ENCODE measurements around the gene L2HGDH.

L2HGDH gene

DNA sequence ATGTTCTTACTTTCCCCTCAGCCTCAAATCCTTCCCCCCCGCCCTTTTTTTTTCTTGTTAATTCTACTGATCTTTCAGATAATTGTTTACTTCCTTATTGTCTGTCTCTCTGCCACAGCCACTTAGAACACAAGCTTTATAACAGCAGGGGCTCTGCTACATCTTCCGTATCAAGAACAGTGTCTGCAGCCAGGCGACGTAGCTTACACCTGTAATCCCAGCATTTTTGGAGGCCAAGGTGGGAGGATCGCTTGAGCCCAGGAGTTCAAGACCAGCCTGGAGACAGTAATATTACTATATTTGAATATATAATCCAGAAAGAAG lies 86.1 kb downstream of the L2HGDH start:
- no peak for DNase-seq

DNA sequence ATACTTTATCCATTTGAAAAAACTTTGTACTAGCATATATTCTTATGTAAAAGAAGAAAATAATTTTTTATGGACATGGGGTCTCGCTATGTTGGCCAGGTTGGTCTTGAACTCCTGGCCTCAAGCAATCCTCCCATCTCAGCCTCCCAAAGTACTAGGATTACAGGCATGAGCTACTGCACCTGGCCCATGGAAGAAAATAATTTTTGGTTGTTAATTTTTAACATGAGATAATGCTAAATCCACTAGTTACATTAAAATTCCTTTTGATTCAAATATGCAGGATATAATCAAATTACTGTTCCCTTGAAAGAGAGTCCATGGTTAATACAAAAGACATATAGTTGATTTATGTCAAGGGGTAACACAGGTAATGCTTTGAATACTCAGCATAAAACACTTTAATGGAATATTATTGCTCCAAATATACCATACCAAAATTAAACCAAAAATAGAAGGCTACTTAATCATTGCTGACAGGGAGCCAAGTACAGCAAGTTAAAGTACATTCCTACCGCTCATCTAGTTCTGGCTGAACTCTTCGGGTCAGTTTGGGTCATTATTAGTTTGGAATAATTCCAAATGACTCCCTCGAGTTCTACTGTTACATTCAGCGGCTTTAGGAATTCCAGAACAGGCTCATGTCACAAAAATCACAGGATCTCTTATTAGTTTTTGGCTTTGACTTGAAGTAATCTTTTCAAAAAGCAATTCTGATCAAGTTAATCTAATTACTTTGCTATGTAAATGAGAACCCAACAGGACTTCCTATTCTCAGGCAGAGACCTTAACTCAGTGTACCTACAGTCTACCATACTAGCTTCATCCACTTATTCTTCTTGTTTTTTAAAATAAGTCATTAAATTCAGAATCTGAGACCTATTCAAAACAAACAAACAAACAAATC lies 86.7 kb downstream of the L2HGDH start:
- peak; percentile 14 to 27 for DNase-seq

DNA sequence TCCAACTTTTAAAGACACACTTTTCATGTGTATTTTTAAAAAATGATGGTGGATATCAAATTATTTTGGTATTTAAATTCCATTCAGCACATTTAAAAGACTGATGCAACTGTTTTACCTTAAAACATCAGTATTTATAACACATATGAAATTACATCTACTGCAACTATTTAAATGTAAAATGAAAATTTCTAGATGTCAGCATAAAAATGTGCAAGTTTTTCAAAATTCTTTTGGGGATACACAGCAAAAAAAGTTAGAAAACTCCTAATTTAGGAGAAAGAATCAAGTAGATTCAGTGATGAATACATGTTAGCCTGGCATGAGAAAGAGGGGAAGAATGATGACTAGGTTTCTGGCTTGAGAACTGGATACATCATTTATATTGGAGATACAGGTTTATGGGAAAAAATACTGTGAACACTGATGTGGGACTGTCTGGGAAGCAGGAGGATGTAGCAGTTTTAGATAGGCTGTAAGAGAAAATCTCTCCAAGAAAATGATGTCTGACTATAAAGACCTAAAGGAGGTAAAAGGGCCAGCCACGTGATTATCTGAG lies 89.9 kb downstream of the L2HGDH start:
- no peak for DNase-seq

DNA sequence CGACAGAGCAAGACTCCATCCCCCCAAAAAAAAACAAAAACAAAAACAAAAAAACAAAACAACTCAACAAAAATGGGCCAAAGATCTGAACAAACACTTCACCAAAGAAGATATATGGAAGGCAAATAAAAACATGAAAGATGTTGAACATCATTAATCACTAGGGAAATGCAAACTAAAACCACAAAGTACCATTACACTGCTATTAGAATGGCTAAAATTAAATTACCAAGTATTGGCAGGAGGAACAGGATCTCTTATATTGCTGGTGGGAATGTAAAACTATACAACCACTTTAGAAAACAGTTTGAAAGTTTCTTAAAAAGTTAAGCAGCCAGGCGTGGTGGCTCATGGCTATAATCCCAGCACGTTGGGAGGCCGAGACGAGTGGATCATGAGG lies 93.5 kb downstream of the L2HGDH start:
- DNase-seq: no peak

DNA sequence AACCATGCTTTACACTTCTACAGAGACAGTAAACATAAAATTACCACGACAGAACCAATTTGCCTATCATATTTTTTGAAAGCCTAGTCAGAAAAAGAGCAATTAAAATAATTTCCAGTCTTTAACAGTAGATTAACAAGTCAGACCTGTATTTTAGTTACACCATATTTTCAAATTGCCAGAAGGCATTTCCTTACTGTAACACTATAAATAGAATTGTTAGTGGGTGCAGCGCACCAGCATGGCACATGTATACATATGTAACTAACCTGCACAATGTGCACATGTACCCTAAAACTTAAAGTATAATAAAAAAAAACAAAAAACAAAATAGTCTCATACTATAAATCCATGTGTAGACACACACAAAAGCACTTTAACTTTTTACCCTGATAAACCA lies 96.6 kb downstream of the L2HGDH start:
- no peak for DNase-seq

DNA sequence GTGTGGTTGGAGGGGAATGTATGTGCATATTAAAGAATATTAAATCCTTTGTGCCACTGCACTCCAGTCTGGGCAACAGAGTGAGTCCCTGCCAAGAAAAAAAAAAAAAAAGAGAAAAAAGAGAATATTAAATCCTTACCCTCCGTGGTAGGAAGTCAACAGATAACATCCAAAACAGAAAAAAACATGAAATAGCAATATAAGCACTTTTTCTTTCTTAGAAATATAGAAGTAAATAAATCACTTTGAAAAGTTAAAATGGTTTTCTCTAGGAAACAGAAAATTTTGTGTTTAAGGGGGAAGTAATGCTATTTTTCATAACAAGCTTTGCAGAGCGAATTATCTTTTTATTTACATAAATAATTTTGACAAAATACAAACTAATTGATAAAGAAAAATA lies 98.2 kb downstream of the L2HGDH start:
- no peak for DNase-seq

DNA sequence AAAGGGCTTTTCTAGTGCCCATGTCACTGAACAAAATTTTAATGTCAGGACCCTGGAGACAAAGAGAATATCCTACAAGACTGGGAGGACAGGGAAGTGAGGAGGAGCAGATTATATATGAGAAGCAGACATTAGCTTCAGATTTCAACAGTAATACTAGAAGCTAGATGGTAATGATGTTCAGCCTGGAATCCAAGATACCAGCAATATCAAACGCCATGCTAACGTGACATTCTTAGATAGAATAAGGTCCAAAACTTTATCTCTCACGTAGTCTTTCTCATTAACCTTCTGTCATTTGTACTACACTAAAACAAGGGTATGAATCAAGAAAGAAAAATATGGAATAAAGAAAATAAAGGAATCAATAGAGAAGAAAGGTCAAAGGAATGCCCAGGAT lies 99.3 kb downstream of the L2HGDH start:
- no peak for DNase-seq

DNA sequence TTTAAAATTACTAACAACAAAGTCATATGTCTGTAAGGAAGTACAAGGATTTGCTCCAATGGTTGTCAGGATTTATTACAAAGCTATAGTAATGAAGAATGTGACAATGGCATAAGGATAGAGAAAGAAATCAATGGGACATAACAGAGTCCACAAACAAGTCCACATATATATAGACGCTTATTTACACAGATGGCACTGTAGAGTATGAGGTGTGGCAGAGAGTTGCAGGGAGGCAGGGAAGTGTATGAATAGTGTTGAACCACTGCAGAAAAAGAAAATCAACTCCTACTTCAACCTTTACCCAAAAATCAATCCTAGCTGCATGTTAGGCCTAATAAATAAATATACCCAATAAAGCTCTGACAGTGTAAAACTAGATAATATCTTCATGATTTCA lies 102.0 kb downstream of the L2HGDH start:
- no peak for DNase-seq

DNA sequence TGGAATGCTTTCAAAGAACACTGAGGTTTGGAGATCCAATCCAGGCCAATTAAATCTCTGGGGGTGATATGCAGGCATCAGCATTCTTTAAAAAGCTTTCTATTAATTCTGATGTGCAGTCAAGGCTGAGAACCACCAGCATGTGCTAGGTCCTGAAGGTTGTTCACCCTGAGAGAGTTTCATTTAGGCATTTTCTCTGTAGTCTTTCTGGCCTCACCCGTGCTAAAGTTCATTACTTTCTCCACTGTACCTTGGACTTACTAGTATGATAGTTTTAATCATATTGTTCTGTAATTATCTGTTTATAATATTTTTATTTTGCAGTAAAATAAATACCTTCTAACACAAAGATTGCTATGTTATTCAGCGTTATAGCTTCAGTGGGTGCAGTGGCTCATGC lies 113.5 kb downstream of the L2HGDH start:
- no peak for DNase-seq

DNA sequence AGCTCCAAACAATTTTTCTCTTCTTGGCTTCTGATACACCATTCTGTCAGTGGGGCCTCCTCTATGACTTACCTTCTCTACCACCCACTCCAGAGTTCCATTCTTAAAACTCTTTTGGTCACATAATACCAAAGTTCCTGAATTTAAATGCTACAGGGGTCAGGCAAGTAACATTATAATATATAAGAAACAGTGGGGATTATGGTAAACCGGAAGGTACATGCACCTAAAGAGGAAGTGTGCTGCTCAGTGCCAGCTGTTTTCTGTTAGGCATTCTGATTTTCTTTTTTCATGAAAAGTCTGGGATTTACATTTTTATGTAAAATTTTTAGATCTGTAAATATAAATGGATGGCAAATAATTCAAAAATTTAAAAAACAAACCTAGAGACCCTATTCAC lies 120.5 kb downstream of the L2HGDH start:
- DNase-seq: no peak
